ENCODE measurements around the gene GAGE10.

GRCh38 chrX:49278081-49278480, 25.4 kb upstream of the GAGE10 start:
- TF ChIP-seq EZH2 (IDR thresholded peaks at IDR 0.05) (no peak), EZH2phosphoT487 (IDR thresholded peaks at IDR 0.05; ENCODE audit: borderline replicate concordance) (no peak)
